ENCODE measurements around the gene TWIST1. TPM values are rescaled to one million over a fixed set of nuclear protein-coding genes. Genes with fewer than 3 reads are reported as not detected.

Gene TWIST1
- total RNA-seq, 1 experiment from 2014 or later, result 2.5 TPM

GRCh38 chr7:19099194-19099593 is 18.2 kb downstream of the TWIST1 start:
- in situ Hi-C loops (cut with HindIII; ENCODE audit: low sequenced_read_pairs), result no loop called here
- no peak for DNase-seq (ENCODE audit: low spot score)

- no peak for DNase-seq (ENCODE audit: low spot score)
- in situ Hi-C loops (cut with HindIII; ENCODE audit: low sequenced_read_pairs), result no loop called here
Observed at GRCh38 chr7:19098510-19098909, 18.9 kb downstream of the TWIST1 start.

- no peak for DNase-seq (ENCODE audit: low spot score)
- in situ Hi-C loops (cut with HindIII; ENCODE audit: low sequenced_read_pairs), result no loop called here
Observed at GRCh38 chr7:19097165-19098055, 20.0 kb downstream of the TWIST1 start.

- in situ Hi-C loops (cut with HindIII; ENCODE audit: low sequenced_read_pairs), result no loop called here
- no peak for DNase-seq (ENCODE audit: low spot score)
Observed at GRCh38 chr7:19095353-19095860, 22.0 kb downstream of the TWIST1 start.

- in situ Hi-C loops (cut with HindIII; ENCODE audit: low sequenced_read_pairs), result no loop called here
- DNase-seq (ENCODE audit: low spot score), result no peak
Observed at GRCh38 chr7:19094598-19095352, 22.7 kb downstream of the TWIST1 start.

- no peak for DNase-seq (ENCODE audit: low spot score)
- in situ Hi-C loops (cut with HindIII; ENCODE audit: low sequenced_read_pairs), result no loop called here
Observed at GRCh38 chr7:19094138-19094537, 23.3 kb downstream of the TWIST1 start.

GRCh38 chr7:19091550-19092200 is 25.8 kb downstream of the TWIST1 start:
- in situ Hi-C loops (cut with HindIII; ENCODE audit: low sequenced_read_pairs), result no loop called here
- DNase-seq (ENCODE audit: low spot score), result no peak

- no peak for DNase-seq (ENCODE audit: low spot score)
- in situ Hi-C loops (cut with HindIII; ENCODE audit: low sequenced_read_pairs), result no loop called here
Observed at GRCh38 chr7:19090526-19090925, 26.9 kb downstream of the TWIST1 start.

- in situ Hi-C loops (cut with HindIII; ENCODE audit: low sequenced_read_pairs), result no loop called here
- DNase-seq (ENCODE audit: low spot score), result no peak
Observed at GRCh38 chr7:19089797-19090196, 27.6 kb downstream of the TWIST1 start.

- in situ Hi-C loops (cut with HindIII; ENCODE audit: low sequenced_read_pairs), result no loop called here
- DNase-seq (ENCODE audit: low spot score), result no peak
Observed at GRCh38 chr7:19089378-19089777, 28.1 kb downstream of the TWIST1 start.

GRCh38 chr7:19080093-19080492 is 37.3 kb downstream of the TWIST1 start:
- in situ Hi-C loops (cut with HindIII; ENCODE audit: low sequenced_read_pairs), result no loop called here
- DNase-seq (ENCODE audit: low spot score), result no peak

- in situ Hi-C loops (cut with HindIII; ENCODE audit: low sequenced_read_pairs), result no loop called here
- no peak for DNase-seq (ENCODE audit: low spot score)
Observed at GRCh38 chr7:19079066-19079465, 38.4 kb downstream of the TWIST1 start.

GRCh38 chr7:19069842-19070241 is 47.6 kb downstream of the TWIST1 start:
- in situ Hi-C loops (cut with HindIII; ENCODE audit: low sequenced_read_pairs), result no loop called here
- no peak for DNase-seq (ENCODE audit: low spot score)

GRCh38 chr7:19066170-19066569 is 51.3 kb downstream of the TWIST1 start:
- no peak for DNase-seq (ENCODE audit: low spot score)
- in situ Hi-C loops (cut with HindIII; ENCODE audit: low sequenced_read_pairs), result no loop called here

Other genes with a start within 250 kb of the TWIST1 start
- gene FERD3L, start 27.8 kb upstream of the TWIST1 start, total RNA-seq (2014; rRNA removed; shearing (Covaris generic)), result not detected in 2 replicates

All from G401 (cell line).